Measurements from ENCODE around the gene OGT.
"Not testable (repeated sequence)": the region's sequence is repeated elsewhere in the genome, so short reads cannot be mapped to it uniquely, and the experiment has no call there.

The OGT gene

DNA sequence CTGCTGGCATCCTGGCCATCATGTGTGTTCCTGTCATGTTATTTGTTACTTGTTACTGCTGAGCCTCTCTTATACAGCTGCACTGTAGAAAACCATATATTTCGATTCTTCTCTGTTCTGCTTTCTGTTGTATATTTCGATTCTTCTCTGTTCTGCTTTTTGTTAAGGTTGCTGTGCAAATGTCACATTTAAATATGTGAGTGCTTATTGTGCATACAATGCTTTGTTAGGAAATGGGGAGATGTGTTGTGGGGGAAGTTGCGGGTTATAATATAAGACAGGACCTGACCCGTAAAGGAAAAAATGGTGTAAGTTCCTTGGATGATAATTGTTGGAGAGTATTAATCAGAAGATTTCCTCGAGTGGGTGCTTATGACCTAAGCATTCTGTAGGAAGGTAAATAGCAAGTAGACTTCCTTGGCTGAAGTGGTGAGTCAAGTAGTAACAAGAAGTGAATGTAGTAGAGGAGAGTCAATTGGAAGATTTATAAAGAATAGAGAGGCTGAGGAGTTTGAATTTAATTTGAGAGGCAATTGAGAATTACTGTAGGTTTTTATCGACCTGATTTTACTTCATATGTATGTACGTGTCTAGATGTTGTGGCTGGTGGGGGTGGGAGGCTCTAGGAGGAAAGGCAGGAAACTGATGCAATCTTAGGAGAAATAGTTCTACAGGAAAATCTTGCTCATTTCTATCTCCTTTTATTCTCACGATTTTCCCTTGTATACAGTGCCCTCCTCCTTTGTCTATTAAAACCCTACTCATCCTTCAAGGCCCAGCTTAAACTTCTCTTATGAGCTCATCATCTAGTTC is 8.5 kb downstream of the OGT start:
- DNase-seq = no peak

DNA sequence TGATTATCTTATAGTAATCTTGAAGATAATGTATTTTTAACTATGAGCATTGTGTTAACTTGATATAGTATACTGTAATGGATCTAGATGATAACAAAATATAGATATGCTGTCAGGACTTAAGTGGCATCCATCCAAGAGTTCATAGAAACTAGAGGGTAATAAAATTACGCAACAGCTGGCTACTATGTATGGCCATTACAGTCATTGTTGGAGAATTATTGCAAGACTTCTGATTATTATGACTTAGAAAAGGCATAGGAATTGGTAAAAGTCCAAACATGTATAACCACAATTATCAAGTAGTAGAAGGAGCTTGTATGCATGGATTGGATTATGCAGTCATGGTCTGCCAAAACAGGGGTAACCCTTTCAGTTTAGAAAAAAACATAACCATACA is 9.5 kb downstream of the OGT start:
- no peak for DNase-seq

DNA sequence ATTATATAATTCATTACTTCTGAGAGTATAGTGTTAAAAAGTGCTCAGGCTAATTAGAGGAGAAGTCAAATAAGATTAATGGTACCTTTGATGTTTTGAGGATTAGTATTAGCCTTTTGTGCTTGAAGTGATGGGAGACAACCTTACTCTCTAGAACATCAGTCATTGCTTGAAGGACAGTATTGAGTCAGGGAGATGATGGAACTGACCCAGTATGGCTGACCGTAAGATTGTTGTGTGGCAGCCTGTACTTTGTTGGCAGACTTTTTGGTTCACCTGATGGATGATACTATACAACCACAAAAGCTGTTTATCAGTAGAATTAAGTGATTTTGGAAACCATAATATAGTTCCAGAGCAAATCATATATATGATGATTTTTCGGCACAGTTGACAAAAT is 9.9 kb downstream of the OGT start:
- DNase-seq = no peak

DNA sequence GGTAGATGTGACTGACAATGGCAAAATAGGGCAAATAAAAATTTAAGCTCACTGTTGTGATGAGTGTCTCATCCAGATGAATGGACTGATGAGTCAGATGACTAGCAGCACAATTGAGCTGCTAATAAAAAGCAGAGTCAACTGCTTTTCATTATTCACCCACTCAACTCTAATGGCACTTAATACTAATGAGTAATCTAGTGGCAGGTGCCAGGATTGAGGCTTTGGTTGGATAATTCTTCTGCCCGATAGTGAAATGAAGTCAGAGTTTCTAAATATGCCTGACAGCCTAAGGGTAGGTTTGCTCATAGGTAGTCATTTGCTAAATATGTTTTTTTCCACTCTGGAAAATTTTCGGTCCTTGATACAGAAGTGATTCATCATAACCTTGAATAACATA is 10.4 kb downstream of the OGT start:
- DNase-seq = no peak

DNA sequence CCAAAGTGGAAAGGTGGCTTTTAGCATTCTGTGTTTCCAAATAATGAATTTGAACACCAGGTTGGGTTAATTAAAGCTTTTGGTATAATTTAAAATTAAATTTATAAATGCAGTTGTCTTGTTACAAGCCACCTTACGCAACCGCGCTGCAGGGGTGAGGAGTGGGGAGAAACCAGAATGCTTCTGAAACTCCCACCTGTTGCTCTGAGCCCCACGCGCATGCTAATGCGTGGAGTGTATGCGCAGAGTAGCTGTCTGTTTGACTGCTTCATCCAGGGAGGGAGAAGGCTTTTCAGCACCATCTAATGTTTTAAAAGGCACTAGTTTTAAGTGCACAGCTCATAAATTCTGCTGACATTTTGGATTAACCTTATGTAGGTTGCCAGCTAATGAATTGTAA is 12.5 kb downstream of the OGT start:
- no peak for DNase-seq

DNA sequence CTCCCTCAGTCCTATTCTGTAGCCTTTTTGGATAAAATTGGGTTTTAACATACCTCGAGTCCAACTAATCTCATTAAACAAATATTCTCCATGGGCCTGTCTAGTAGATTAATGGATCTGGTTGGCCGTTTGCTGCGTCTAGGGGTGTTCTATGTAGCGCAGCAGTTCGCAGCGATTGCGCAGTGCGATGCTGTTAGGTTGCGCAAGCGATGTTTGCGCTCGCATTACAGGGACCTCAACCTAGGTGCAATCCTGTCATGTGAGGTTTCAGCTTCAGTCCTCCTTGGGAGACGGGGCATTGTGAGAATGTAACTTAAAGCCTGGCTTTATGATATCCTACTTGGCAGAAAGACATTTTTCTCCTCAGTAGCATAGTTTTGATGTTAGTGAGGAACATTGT is 14.0 kb downstream of the OGT start:
- no peak for DNase-seq

DNA sequence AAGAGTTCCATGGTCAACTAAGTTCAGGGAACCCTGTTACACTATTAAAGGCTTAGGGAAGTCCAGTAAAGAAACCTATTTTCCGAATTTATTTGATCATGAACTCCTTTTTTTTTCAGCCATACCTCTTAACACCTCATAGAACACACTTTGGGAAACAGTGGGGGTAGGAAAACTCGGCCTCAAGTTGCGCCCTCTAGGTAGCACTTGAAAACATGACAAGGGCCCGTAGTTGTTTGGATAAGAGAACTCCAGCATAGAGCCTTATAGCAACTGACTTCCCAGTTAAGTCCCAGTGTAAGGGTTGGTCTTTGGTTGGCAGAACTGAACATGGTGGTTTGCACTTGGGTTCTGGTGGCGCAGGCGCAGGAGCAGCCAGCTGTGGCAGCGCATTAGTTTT is 14.4 kb downstream of the OGT start:
- DNase-seq = no peak

DNA sequence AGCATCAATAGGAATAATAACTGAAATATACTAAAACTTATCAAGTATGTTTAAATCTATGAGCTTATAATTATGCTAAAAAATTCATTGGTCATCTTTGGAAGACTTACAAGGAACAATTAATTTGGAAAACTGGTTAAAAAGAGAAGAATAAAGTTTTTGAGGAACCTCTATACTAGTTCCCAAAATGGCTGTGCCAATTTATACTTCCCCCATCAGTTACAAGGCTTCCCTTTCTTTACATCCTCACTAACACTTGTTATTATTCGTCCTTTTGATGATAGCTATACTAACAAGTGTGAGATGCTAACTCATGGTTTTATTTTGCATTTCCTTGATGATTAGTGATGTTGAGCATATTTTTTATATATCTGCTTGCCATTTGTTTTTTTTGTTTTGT is 17.1 kb downstream of the OGT start:
- no peak for DNase-seq

DNA sequence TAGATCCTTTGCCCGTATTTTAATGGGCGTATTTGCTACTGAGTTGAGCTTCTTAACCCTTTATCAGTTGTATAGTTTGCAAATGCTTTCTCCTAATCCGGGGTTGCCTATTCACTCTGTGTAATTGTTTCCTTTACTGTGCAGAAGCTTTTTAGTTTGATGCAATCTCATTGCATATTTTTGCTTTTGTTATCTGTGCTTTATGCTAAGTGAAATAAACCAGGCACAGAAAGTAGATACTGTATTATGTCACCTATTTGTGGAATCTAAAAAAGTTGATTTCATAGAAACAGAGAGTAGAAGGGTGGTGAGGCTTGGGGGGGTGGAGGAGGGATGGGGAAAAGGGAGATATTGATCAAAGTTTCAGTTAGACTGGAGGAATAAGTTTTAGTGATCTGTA is 17.7 kb downstream of the OGT start:
- peak; percentile 7 for DNase-seq

DNA sequence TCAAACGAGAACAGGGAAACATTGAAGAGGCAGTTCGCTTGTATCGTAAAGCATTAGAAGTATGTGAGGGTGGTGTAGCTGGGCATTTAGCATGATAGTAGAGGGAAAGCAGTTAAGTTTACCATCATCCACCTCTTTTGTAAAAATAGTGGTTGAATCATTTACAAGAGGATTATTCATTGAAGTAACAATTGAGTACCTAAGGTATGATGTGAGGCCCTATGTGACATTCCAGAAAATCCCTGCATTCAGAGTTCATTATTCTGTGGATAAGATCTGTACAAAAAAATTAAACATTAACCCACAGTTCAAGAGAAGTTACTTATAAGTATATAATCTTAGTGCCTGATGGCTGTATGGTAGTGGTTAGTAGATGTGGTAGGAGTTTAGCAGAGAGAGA is 23.1 kb downstream of the OGT start:
- DNase-seq = no peak

DNA sequence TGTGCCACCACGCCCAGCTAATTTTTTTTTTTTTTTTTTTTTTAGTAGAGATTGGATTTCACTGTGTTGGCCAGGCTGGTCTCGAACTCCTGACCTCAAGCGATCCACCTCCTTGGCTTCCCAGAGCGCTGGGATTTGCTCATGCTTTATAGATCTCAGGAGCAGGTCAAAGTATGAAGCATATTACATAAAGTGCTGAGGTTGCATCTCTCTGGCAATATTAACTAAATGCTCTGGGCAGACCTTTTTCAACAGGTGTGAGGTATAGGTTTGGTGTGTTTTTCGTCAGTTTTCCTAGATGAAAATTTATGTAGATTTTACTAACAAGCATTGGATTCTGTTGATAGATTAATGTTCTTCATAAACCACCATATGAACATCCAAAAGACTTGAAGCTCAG is 26.0 kb downstream of the OGT start:
- no peak for DNase-seq

DNA sequence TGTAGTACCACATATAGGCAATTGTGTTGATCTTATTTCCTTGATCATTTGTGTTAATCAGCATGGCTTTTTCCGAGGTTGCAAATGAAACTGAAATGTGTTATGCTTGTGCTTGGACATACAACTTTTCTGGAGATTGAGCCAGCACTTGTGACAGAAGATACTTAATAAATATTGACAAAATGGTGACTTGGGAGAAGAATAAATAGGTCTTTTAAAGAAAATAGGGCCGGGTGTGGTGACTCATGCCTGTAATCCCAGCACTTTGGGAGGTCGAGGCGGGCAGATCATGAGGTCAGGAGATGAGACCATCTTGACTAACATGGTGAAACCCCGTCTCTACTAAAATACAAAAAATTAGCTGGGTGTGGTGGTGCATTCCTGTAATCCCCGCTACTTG is 26.9 kb downstream of the OGT start:
- DNase-seq = not testable (repeated sequence)

DNA sequence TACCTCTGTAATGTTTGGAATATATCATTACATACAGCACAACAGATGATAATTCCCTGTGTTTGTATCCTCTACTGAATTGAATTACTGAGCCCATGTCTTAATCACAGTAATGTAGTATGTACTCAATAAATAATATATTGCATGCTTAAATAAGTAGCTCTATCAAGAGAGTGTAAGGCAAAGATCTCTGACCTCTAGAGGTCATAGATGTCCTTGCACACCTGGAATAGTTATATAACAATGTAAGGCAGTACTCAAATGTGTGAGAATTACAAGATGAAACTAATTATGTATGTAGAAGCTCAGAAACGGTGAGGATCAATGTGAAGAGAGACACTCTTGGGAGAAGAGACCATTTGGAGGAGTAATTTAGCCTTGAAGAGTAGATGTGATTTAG is 31.0 kb downstream of the OGT start:
- peak; percentile 11 for DNase-seq

DNA sequence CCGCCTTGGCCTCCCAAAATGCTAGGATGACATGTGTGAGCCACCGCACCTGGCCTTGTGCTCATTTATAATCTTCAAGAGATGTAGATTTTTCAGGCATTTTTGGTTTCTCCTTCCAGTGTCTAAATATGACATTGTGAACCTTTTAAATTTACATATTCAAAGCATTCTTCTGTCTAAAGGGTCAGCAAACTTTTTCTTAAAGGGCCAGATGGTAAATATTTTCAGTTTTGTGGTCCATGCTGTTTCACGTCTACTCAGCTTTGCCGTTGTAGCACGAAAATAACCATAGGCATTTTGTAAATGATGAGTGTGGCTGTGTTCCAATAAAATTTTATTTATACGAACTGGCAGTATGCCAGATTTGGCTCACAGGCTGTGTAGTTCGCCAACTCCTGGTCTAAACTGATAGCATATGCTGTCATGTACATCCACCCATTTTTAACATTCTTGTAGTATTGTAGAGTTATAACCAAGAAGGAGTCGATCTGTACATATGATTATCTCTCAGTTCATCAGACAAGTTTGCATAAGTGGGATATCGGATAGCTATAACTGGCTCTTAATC is 32.7 kb downstream of the OGT start:
- peak; percentile 89 for DNase-seq

DNA sequence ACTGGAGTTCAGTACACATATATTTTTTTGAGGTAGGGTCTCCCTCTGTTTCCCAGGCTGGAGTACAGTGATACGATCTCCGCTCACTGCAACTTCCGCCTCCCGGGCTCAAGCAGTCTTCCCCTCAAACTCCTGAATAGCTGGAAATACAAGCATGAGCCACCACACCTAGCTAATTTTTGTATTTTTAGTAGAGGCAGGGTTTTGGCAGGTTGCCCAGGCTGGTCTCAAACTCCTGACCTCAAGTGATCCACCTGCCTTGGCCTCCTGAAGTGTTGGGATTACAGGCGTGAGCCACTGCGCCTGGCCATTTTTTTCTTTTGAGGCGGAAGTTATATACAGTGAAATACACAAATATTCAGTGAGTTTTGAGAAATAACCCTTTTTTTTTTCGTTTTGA is 38.5 kb downstream of the OGT start:
- not testable (repeated sequence) for DNase-seq

DNA sequence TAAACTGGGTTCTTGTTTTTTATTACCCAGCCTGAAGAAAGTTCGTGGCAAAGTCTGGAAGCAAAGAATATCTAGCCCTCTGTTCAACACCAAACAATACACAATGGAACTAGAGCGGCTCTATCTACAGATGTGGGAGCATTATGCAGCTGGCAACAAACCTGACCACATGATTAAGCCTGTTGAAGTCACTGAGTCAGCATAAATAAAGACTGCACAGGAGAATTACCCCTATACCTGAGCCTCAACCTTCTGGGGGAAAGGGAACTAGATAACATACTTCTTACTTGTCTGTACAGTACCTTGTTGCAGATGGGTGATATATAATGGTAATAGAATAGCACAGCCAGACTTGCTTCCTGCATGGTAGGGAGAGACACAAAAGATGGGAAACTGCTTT is 40.7 kb downstream of the OGT start:
- no peak for DNase-seq

DNA sequence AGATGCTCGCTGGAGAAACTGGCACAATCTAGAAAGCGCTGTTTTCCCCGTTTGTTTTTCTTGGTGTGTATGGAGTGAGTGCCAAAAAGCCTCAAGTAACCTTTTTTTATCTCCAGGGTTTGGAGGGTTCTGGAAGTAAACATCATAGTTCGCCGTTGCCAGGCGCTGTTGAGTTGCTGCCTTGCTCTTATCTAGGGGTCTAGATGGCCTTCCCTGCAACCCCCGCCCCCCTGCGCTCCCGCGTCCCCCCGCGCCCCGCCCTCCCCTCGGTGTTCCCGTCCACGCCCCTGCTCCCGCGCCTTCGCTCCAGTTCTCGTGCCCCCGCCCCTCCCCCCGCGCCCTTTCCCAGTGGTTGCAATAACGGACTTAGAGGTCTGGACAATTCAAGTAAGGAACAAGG is 44.8 kb downstream of the OGT start:
- DNase-seq = no peak

DNA sequence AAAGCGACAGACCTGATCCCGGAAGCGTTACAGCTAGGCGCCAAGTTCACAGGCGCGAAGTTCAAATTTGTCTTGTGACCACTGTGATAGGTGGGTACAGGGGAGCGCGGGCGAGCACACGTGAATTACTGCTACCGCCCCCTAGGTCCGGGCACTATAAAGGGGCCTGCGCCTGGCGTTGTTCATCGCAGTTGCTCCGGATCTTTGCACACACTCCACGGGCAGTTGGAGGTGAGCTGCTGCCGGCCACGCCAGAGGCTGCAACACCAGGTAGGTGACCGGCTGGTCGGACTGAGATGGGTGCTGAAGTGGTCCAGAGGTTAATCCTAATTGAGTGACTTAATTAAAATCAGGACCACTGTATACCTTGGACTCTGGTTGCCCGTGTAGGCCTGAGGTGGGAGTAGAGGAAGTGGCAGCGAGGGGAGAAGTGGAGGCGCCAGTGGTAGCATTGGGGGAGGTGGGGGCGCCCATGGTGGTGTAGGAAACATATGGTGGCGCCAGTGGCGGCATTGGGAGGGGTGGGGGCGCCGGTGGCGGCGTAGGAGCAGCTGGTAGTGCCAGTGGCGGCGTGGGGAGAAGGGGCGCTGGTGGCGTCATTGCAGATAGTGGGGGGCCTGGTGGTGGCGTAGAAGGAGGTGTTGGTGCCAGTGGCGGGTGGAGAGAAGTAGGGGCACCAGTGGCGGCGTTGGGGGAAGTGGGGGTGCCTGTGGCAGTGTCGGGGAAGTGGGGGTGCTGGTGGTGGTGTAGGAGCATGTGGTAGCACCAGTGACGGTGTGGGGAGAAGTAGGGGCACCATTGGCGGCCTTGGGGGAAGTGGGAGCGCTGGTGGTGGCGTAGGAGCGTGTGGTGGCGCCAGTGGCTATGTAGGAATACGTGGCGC is 45.6 kb downstream of the OGT start, which contains the start of gene GCNA:
GCNA (plus strand) TSS at position 185 of the 883 bp plus-strand sequence. CDS start 2,385 bp downstream, outside the sequence.
- no peak for DNase-seq

DNA sequence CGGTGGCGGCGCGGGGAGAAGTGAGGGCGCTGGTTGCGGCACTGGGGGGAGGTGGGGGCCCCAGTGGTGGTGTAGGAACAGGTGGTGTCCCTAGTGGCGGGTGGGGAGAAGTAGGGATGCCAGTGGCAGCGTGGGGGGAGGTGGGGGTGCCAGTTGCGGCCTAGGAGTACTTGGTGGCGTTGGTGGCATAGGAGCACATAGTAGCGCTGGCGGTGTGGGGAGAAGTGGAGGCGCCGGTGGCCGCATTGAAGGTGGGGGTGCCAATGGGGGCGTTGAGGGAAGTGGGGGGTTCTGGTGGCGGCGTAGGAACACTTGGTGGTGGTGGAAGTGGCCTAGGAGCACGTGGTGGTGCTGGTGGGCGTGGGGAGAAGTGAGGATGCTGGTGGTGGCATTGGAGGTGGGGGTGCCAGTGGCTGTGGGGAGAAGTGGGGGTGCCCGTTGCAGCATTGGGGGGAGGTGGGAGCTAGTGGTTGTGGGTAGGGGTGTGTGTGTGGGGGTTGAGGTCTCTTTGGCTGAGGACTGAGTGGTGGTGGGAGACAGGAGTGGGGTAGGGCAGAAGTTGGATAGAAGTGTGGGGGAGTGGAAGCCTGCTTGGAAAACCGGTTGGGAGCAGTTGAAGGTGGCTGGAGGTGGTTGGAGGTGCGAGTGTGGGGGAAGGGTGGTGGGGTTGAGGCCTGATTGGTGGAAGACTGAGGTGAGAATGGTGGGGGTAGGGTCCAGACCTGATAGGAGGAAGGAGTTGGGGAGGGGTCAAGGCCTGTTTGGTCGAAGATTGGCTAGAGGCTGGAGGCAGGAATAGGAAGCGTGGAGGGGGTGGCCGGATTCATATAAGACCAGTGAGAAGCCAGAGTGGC is 46.5 kb downstream of the OGT start:
- no peak for DNase-seq

DNA sequence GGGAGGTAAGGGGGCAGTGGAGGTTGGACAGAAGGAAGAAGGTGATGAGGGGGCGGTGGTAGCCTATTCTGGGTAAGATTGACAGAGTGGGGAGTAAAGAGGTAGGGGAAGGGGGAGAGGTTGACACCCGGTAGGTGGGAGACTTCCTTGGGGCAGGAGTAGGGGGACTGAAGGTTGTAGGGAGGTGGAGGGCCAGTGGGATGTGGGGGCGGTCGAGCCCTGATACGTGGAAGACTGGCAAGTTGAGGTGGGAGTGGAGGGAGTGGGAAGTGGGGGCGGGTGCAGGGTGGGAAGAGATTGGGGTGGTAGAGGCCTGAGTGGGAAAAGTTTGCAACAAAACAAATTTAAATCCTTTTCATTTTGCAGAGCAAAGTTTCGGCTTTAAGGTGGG is 47.1 kb downstream of the OGT start:
- no peak for DNase-seq

DNA sequence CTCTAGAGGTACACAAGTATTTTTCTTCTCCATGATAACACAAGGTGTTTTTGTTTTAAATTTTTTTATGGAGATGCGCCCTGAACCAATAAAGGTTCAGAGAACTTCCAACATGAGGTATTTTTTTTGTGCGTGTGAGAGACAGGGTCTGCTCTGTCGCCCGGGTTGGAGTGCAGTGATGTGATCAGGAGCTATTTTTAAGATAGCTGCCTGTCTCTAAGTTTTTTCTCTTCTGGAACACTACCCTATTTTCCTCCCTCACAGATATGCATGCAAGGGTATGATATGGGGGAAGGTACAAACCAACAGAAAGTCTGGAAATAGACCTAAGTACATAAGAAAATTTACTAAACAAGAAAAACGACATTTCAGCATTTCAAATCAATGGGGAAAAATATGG is 48.3 kb downstream of the OGT start:
- no peak for DNase-seq

DNA sequence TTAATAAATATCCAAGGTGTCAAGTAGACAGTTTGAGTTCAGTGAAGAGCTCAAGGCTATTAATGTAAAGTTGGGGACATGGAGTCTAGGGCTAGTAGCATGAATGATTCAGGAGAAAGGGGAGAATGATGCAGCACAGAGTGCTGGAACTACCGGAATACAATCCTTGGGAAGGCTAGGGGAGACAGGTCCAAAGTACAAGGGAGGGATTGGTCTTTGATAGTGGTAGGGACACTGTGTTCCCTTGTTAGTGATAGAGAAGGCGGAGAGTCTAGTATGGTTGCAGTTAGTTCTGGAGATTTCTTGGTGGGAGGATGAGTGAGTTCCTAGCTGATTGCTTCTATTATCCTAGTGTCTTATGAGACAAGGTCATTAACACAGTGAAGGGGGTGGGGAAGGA is 54.0 kb downstream of the OGT start:
- DNase-seq = no peak

DNA sequence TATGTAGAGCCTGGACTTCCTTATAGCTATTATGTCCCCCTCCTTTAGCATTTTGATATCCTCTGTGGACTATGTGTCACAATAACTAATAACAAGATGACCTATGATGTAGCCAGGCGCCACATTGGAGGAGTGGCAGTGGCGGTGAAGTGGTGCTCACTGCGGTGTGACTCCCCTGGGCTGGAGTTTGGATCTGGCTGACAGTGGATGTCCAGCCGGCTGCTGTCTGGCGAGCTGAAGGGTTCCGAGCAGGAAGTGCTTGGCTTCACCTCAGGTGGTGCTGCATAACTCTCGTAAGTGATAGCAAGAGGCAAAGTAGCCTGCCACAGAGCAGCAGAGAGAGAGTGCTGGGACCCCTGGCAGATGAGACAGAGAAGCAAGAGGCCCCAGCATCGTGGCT is 60.3 kb downstream of the OGT start:
- not testable (repeated sequence) for DNase-seq
